Activated CD8-positive, alpha-beta memory T cell treated with anti-CD3 and anti-CD28 coated beads for 48 hours (primary cell): Measurements from ENCODE around the gene ATXN3.

Experiments used
- DNase-seq, 3 experiments: peaks; one replicate each; pipeline ENCODE4 v3.0.0-alpha.2; 2020; ENCODE audit warnings: low read depth in 2 of 3, low spot score in 2 of 3

ATXN3 gene

DNA sequence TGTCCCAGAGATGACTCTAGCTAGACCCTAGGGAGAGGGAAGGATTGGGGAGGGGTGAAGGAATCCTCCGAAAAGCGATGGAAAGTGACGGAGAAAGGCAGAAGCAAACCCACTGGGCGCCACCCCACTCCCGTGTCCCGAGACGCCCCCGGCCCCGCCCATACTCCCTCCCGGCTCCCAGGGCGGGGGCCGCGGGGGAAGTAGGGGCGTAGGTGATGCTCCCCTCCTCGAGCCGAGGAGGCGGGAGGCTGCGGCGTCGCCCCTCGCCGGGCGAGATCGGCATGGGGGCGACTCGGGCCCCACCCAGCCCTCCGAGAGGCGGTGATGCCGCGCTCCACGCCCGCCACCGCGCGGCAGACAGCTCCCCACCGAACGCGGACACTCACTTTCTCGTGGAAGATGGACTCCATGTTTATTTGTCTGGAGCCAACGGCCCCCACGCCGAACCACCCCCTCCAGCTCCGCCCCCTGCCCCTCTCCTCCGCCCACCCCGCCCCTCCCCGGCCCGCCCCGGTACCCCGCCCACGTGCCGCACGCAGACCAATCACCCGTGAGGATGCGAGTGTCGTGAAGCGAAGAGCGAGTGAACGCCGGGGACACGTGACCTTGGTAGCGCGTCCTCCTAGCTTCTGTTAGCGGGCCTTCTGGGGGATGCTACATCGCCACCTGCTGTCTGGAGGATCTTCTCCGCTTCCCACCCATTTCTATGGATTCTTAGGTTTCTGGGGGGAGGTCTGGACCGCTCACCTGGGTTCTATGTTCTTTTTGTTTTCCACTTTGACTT, at the start of gene ATXN3:
Gene ATXN3 (minus strand): TSS at position 440 of the 784 bp plus-strand sequence. CDS start 30 bp downstream, at position 410.
- DNase-seq = peak; percentile 74 to 88 (median 85)

DNA sequence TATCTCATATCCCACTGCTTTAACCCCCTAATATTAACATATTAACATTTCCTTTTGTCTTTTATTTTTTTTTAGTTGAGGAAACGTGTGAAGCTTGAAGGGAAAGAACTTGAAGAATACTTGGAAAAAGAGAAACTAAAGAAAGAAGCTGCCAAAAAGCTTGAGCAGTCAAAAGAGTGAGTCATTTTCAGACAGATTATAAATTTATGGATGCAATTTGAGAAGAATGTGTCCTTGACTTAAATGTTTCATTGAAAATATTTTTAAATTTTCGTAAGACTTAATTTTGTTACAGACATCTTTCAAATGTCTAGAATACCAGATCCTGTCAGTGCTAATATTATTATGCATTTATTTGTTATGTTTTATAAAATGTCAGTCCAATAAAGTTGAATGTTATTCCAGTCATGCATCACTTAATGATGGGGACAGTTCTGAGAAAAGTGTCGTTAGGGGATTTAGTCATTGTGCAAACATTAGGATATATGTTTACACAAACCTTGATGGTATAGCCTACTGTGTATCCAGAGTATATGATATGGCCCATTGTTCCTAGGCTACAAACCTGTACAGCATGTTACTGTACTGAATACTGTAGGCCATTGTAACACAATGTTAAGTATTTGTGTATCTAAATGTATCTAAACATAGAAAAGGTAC, 48.0 kb upstream of the ATXN3 start:
- DNase-seq = no peak

DNA sequence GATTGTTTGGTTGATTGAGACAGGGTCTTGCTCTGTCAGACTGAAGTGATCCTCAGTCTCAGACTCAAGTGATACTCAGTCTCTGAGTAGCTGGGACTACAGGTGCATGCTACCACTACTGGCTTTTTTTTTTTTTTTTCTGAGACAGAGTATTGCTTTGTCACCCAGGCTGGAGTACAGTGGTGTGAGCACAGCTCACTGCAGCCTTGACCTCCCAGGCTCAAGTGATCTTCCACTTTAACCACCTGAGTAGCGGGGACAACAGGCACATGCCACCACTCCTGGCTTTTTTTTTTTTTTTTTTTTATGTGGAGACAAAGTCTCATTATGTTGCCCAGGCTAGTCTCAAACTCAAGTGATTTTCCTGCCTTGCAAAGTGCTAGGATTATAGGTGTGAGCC, 47.2 kb upstream of the ATXN3 start:
- DNase-seq = no peak

DNA sequence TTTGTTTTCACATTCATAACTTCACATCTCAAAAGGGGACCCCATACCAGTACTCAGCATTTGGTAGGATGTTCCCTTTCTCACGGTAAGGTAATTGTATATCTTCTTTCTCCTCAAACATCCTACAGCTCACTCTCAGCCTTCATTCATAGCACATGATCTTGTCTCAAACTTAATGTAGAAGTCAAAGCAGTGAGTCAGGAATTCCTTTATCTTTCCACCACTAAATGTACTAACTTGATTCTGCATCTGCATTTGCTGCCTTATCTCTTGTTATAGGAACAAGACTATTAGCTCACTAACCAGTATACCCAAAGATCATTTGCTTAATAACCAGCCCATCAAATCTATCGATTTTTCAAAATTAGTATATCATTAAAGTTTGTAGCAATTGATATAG, 38.3 kb upstream of the ATXN3 start:
- no peak for DNase-seq

DNA sequence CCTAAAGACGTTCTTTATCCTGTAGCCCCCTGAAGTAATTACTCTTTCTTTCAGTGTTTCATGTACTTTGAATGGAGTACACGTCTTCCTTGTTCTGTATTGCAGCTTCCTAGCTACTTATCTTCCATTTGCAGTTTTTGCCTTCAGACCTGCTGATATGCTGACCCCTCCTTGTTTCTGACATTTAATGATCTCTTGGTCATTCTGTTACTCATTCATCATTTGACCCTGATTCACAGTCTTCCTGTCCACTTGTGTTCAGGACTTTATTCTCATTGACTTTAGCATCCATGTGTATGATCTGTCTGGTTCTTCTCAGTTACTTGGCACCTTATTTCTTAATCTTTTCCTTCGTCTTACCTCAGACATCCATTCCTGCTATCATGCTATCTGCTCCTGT, 37.6 kb upstream of the ATXN3 start:
- DNase-seq = no peak

DNA sequence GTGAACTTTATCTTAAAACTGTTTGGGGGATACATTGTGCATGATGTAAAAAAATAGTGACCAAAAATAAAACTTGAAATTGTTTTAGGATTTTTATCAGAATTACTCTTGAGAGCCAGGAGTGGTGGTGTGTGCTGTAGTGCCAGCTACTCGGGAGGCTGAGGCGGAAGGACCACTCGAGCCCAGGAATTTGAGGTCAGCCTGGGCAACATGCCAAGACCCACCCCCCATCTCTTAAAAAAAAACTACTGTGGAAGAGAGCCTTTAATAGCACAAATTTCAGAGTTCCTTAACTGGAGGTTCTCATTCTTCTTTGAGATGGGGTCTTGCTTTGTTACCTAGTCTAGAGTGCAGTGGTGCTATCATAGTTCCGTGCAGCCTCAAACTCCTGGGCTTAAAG, 36.9 kb upstream of the ATXN3 start:
- DNase-seq = no peak

DNA sequence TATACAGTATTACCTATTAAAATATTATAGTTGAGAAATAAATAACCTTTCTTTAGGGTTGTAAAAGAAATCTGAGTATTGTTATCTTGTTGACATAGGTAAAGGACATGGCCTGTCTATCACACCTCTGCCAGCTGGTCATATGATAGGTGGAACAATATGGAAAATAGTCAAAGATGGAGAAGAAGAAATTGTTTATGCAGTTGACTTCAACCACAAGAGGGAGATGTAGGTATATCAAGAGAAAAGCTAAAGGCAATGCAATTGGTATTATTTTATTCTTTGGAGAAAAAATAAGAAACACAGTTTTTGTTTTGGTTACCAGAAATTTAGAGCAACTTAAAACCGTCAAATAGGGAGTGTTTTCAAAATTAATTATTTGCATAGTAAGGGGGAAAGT, 28.9 kb upstream of the ATXN3 start:
- no peak for DNase-seq

DNA sequence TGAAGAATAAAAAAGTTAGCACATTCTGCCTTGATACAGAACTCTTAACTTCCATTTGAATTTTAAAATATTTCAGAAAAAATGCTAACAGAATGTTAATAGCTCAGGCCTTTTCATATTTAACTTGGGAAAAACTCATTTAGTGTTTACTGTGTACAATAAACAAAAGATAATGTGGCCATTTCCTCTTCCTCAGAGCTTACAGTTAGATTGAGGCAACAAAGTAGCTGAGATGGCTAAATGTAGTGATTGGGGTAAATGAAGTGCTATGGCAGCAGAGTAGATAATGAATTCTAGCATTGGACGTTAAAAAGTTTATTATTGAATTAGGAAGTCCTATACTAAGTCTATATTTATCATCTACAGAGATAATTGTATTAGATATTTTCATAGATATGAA, 28.1 kb upstream of the ATXN3 start:
- DNase-seq = no peak

DNA sequence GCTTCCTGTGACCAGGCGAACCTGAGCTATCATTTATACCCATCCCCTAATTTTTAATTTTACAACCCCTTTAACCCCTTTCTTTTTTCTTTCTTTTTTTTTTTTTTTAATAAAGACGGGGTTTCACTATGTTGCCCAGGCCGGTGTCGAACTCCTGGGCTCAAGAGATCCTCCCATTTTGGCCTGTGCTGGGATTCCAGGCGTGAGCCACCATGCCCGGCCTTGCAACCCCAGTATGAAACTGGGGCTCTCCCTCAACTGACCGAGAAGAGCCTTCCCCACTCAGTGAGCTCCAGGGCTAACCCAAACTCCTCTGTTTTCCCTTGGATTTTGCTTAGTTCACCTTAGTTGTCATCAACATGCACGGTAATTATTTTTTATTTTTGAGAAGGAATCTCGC, 16.4 kb upstream of the ATXN3 start:
- no peak for DNase-seq

DNA sequence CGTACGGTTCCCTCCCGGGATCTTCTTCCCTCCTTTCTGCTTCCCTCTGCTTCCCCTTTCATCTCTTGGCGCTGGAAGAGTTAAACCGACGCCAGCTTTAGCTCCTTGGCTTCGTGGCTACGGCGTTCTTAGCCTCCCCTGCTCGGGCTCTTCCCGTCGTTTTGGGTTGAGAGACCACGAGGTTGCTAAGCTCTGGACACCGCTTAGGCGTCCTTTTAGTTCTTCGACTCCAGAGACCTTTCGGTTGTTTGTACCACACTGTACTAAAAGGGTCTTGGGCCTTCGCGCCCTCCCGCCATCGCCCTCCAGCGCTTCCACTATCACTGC, 15.9 kb upstream of the ATXN3 start:
- no peak for DNase-seq

DNA sequence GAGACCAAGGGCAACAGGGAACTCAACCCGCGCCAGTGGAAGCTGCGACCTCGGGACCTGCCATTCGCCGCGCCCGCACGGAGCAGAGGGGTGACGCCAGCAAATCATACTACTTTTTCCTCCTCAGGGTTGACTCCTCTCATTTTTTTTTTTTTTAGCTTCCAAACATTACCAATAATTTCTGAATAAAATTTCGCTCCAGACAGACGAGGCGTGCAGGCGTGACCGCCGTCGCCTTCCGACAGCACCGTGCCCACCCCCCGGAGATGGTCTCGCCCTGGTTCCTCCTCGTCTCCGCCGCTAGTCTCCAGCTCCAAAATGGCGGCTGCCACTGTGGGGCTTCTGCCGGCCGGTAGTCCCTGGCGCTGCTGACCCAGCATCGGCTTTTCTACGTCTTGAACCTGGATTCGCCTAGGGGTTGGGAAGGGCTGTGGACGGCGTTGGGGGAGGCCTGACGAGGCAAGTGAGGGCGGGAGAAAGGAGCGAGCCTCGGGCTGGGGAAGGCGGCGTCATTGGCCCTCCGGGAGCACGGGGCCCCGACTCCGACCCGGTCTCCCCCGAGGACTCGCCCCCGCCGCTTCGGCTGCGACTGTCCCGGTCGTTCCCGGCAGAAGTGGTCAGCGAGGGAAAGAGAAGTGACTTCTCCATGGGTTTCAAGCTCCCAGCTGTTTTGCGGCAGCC, 15.4 kb upstream of the ATXN3 start, which contains the start of the genes CPSF2 and NDUFB1:
Gene CPSF2 (plus strand): TSS at position 300 of the 681 bp plus-strand sequence. CDS start 9,016 bp downstream, outside the sequence.
Gene NDUFB1 (minus strand): TSS at position 37 of the 681 bp plus-strand sequence. CDS start 4,069 bp downstream, outside the sequence.
- peak; percentile 61 to 74 (median 70) for DNase-seq

DNA sequence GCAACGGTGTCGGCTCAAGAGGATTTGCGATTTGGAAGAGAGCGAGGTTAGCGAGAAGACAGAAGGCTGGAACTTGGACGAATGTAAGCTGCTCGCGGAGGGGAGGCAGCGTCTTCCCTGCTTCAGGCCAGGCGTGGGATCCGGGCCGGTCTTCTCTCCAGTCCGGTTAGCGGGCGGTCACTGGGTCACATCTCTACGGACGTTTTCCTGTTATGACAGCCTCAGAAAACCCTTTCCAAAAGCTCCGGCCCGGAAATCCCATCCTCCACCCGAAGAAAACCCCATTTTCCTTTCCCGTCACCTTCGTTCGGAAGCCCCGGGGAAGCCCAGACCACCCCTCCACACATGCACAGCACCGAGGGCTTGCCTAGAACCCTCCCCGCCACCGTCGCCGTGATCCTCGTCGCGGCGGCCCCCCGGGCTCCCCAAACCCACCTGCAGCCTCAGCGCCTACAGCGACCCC, 14.9 kb upstream of the ATXN3 start:
- DNase-seq = peak in 1 of 3 experiments; percentile 54

DNA sequence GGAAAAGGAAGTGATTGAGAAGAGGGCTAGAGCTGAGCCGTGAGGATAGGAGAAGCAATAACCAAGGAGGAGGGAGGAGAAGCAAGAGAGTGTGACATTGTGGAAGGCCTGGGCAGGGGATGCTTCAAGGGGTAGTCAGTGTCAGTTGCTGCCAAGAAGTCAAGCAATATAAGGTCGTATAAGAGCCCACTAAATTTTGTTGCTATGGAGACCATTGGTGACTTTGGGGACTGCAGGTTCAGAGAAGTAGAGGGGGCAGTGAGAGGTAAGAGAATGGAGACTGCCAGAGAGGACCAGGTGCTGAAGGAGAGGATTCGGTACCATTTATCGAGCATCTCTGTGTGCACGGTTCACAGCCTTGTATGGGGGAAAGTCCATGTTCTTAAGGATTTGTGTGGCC, 3.1 kb upstream of the ATXN3 start:
- no peak for DNase-seq

DNA sequence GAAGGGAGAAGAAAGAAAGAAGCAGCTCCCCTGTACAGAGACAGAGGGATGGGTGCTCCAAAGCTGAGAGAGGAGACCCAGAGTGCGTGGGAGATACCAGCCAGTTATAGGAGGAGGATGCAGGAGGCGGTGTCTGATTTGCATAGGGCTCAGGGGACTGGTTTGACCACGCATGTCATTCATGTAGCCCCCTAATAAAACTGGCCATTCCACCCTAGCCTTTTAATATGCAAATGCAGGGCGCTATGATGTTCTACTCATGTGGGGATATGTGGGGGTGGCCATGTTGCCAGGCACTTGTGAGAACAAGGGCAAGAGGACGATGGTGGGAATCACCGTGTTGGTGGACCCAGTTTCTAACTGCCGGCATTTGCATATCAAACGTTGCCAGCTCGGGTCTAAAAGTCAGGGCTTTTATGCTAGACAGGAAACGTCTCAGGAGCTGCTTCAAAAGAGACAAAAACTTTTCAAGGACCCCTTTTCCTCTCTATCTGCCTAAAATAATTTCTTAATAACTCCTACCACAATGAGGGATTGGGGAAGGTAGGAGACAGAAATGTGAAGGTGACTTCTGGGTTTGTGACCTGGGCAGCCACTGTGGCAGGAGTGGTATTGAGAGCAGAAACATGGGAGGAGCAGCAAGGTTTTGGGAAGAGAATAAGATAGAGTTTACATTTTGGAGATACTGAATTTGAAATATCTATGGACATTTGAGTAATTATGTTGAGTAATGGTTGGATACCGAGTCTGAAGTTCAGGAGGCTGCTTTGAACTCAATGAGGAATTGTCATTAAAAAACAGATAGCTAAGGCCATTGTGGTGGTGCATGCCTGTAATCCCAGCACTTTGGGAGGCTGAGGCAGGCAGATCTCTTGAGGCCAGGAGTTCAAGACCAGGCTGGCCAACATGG, 2.2 kb upstream of the ATXN3 start:
- DNase-seq = no peak

DNA sequence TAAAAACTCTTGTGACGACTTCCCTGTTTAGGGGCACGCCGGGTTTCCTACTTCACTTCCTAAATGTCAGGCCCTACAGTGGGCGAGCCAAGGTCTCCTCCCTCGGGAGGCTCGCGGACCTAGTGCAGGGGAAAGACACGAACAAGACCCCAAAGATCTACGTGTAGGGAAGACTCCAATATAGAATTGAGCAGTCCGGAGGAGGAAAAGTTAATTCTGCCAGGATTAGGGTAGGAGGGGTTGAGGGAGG, 564 bp downstream of the ATXN3 start:
- DNase-seq = no peak

DNA sequence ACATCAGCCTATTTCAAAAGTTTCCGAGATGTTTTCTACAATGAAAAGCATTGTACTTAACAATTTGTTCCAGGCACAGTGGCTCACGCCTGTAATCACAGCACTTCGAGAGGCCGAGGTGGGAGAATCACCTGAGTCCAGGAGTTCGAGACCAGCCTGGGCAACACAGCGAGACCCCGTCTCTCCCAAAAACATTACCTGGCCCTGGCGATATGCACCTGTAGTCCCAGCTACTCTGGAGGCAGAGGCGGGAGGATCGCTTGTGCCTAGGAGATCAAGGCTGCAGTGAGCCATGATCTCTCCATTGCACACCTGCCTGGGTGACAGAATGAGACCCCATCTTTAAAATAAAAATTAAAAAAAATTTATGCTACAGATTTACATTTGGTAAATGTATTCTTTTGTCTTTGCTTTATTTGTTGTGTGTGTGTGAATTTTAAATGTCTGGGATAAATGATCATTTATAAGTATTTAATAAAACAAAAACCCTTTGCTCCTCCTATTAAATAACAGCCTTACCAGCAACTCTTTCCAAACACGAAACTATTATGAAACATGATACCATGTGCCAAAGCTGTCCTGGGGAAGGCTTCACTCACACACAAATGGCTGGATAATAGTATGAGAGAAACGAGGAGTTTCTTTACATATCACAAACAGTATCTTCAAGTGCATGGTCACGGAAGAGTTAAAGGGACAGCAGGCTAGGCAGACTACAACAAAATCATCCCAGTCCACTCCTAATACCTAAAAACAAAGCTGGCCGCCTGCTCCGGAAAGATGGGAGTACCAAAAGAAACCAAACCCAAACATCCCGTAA, 1.1 kb downstream of the ATXN3 start:
- no peak for DNase-seq

DNA sequence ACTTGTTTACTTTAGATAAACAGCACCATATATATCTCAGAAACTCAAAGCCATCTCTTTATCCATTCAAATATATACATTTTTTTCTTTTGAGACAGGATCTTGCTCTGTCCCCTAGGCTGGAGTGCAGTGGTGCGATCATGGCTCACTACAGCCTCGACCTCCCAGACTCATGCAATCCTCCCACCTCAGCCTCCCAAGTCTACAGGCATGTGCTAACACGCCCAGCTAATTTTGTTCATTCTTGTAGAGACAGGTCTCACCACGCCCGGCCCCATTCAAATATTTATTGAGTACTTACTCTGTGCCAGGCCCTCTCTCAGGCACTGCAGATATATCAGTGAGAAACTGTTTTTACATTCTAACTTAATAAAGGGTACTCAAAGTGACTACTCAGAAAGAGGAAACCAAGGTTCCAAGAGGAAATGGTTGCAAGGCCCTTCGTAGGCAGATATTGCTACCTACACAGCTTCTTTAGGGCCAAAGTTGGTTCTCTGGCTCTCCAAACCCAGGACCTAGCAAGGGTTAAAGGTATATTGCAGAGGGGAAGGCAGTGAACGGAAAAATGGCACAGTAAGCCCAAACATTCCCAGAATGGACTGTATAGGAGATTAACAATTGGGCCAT, 2.9 kb downstream of the ATXN3 start:
- no peak for DNase-seq

DNA sequence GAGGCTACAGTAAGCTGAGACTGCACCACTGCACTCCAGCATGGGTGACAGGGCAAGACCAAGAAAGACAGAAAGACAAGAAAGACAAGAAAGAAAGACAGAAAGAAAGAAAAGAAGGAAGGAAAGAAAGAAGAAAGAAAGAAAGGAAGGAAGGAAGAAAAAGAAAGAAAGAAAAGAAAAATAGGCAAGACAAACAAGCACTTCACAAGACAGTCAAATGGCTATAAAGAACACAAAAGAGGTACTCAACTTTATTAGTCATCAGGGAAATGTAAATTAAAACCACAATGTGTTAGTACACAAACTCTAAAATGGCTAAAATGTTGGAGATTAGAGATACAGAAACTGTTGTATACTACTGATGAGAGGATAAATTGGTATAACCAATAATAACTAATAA, 6.6 kb downstream of the ATXN3 start:
- no peak for DNase-seq

DNA sequence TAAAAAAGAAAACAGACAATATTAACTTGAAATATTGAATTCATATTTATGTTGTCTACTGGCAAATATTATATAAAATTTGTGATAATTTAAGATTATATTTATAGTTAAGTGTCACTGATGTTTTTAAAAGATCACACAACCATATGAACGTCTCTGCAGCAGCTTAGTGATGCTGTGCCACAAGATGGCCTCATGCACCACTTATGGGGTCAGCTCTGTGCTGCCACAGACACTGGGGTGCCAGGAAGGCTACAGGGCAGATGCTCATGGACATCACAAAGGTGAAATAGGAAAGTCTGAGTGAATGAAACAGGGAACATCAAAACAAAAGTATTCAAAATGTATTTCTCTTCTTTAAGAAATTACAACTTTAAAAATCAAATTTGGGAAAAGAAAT, 13.1 kb downstream of the ATXN3 start:
- no peak for DNase-seq

DNA sequence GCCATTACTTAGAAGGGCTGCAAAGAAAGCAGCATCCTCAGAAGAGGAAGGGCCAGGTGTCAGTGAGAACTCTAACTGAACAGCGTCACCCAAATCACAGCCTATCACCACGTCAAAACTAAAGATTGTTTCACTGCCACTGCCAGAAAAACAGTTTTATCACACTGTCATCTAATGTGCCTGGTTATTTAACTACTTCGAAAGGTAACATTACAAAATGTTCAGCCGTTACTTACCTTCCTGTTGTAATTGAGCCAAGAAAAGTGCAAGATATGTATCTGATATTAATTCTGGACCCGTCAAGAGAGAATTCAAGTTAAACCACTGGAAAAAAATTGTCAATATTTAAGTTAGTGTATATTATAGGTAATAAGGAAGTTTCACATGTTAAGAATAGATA, 17.9 kb downstream of the ATXN3 start:
- DNase-seq = no peak
